GM19324 (cell line): ENCODE results near the gene ACSS3.
"Not testable (repeated sequence)": the region's sequence is repeated elsewhere in the genome, so short reads cannot be mapped to it uniquely, and the experiment has no call there.

Source experiments
- ATAC-seq: cut with Tn5 transposase; IDR thresholded peaks from one replicate; pipeline ENCODE4 v1.9.1; 2021; ENCODE audit warnings: mild to moderate bottlenecking, moderate library complexity; ENCODE audit not compliant: unreplicated experiment, low FRiP score

ACSS3 gene

GRCh38 chr12:81089412-81089811 is 11.5 kb downstream of the ACSS3 start:
- no peak for ATAC-seq

GRCh38 chr12:81092053-81092452 is 14.2 kb downstream of the ACSS3 start:
- no peak for ATAC-seq

GRCh38 chr12:81094718-81095360 is 17.0 kb downstream of the ACSS3 start:
- ATAC-seq, result no peak

- no peak for ATAC-seq
Observed at GRCh38 chr12:81095501-81096232, 17.8 kb downstream of the ACSS3 start.

GRCh38 chr12:81105687-81106086 is 27.8 kb downstream of the ACSS3 start:
- ATAC-seq, result no peak

GRCh38 chr12:81114226-81114625 is 36.3 kb downstream of the ACSS3 start:
- no peak for ATAC-seq

GRCh38 chr12:81119069-81119468 is 41.2 kb downstream of the ACSS3 start:
- not testable (repeated sequence) for ATAC-seq

GRCh38 chr12:81120961-81121360 is 43.1 kb downstream of the ACSS3 start:
- no peak for ATAC-seq

GRCh38 chr12:81123611-81124010 is 45.7 kb downstream of the ACSS3 start:
- no peak for ATAC-seq

GRCh38 chr12:81125691-81126090 is 47.8 kb downstream of the ACSS3 start:
- ATAC-seq, result no peak

GRCh38 chr12:81128930-81129554 is 51.2 kb downstream of the ACSS3 start:
- no peak for ATAC-seq

GRCh38 chr12:81136519-81136918 is 58.6 kb downstream of the ACSS3 start:
- ATAC-seq, result no peak

GRCh38 chr12:81137801-81138200 is 59.9 kb downstream of the ACSS3 start:
- no peak for ATAC-seq

- ATAC-seq, result no peak
Observed at GRCh38 chr12:81141217-81141616, 63.3 kb downstream of the ACSS3 start.

- no peak for ATAC-seq
Observed at GRCh38 chr12:81143057-81143456, 65.2 kb downstream of the ACSS3 start.

- no peak for ATAC-seq
Observed at GRCh38 chr12:81146228-81147225, 68.6 kb downstream of the ACSS3 start.

GRCh38 chr12:81147292-81147919 is 69.5 kb downstream of the ACSS3 start:
- no peak for ATAC-seq

- no peak for ATAC-seq
Observed at GRCh38 chr12:81150382-81150781, 72.5 kb downstream of the ACSS3 start.

GRCh38 chr12:81159856-81160255 is 82.0 kb downstream of the ACSS3 start:
- no peak for ATAC-seq

GRCh38 chr12:81161680-81162079 is 83.8 kb downstream of the ACSS3 start:
- ATAC-seq, result no peak
